ENCODE measurements around the gene ERBB2.
"Not testable (repeated sequence)": the region's sequence is repeated elsewhere in the genome, so short reads cannot be mapped to it uniquely, and the experiment has no call there.

The ERBB2 gene

GRCh38 chr17:39742856-39743436 lies 43.1 kb downstream of the ERBB2 start:
- H3K4me1 ChIP-seq (ENCODE audit: control insufficient read depth, insufficient read depth, low read length, unreplicated experiment) = peaks cover 30% of the 10 kb centered on the region
- H2AFZ ChIP-seq (ENCODE audit: low read length, unreplicated experiment) = no peak overlapping the region
- H3K36me3 ChIP-seq (ENCODE audit: insufficient read depth, low read length) = no peaks in the 10 kb centered on the region
- no peak overlapping the region for H3K4me3 ChIP-seq (ENCODE audit: low read depth, low read length)
- H3K79me2 ChIP-seq (ENCODE audit: control insufficient read depth, insufficient read depth, low read length, unreplicated experiment) = no peaks in the 10 kb centered on the region
- H3K27me3 ChIP-seq (ENCODE audit: insufficient read depth, low read length) = no peaks in the 10 kb centered on the region
- no peak overlapping the region for H3K27ac ChIP-seq (ENCODE audit: low read depth, low read length)

DNA sequence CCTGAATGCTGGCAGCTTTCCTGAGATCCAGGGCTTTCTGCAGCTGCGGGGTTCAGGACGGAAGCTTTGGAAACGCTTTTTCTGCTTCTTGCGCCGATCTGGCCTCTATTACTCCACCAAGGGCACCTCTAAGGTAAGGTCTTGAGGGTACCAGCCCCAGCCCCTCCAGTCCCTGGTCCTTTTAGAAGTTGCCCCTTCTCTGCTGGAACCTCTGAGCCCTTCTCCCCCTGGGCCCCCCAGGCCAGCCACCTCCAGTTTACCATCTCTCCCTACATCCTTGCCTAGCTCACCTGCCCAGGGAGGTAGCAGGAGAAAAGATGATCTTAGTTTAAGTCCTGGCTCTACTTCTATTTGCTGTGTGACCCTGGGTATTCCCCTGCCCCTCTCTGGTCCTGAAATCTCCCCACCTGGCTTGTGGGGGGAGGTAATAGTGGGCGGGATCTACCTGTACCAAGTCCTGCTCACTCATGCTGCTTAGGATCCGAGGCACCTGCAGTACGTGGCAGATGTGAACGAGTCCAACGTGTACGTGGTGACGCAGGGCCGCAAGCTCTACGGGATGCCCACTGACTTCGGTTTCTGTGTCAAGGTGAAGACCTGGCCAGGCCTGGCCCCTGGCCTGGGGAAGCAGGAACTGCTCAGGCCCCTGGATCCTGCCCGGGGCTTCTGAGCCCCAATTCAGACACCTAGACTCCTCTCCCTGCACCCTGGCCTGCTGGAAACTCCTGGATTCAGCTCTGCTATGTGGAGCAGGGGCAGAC lies 44.4 kb downstream of the ERBB2 start:
- H3K79me2 ChIP-seq (ENCODE audit: control insufficient read depth, insufficient read depth, low read length, unreplicated experiment) = no peaks in the 10 kb centered on the region
- no peaks in the 10 kb centered on the region for H3K36me3 ChIP-seq (ENCODE audit: insufficient read depth, low read length)
- H3K4me3 ChIP-seq (ENCODE audit: low read depth, low read length) = no peak overlapping the region
- no peaks in the 10 kb centered on the region for H3K27me3 ChIP-seq (ENCODE audit: insufficient read depth, low read length)
- no peak overlapping the region for H2AFZ ChIP-seq (ENCODE audit: low read length, unreplicated experiment)
- peaks cover 23% of the 10 kb centered on the region for H3K4me1 ChIP-seq (ENCODE audit: control insufficient read depth, insufficient read depth, low read length, unreplicated experiment)
- no peak overlapping the region for H3K27ac ChIP-seq (ENCODE audit: low read depth, low read length)

GRCh38 chr17:39744836-39745215 lies 45.0 kb downstream of the ERBB2 start:
- Histone ChIP-seq H3K4me3 (ENCODE audit: low read depth, low read length) (no peak overlapping the region), H3K27me3 (ENCODE audit: insufficient read depth, low read length) (no peaks in the 10 kb centered on the region), H3K36me3 (ENCODE audit: insufficient read depth, low read length) (no peaks in the 10 kb centered on the region), H3K4me1 (ENCODE audit: control insufficient read depth, insufficient read depth, low read length, unreplicated experiment) (peaks cover 17% of the 10 kb centered on the region), H2AFZ (ENCODE audit: low read length, unreplicated experiment) (no peak overlapping the region), H3K27ac (ENCODE audit: low read depth, low read length) (no peak overlapping the region), H3K79me2 (ENCODE audit: control insufficient read depth, insufficient read depth, low read length, unreplicated experiment) (no peaks in the 10 kb centered on the region)

- no peaks in the 10 kb centered on the region for H3K27me3 ChIP-seq (ENCODE audit: insufficient read depth, low read length)
- no peak overlapping the region for H3K4me3 ChIP-seq (ENCODE audit: low read depth, low read length)
- peaks cover 15% of the 10 kb centered on the region for H3K4me1 ChIP-seq (ENCODE audit: control insufficient read depth, insufficient read depth, low read length, unreplicated experiment)
- H2AFZ ChIP-seq (ENCODE audit: low read length, unreplicated experiment) = no peak overlapping the region
- H3K79me2 ChIP-seq (ENCODE audit: control insufficient read depth, insufficient read depth, low read length, unreplicated experiment) = no peaks in the 10 kb centered on the region
- H3K36me3 ChIP-seq (ENCODE audit: insufficient read depth, low read length) = no peaks in the 10 kb centered on the region
- H3K27ac ChIP-seq (ENCODE audit: low read depth, low read length) = no peak overlapping the region
Measured at GRCh38 chr17:39745335-39746144, 45.7 kb downstream of the ERBB2 start.

DNA sequence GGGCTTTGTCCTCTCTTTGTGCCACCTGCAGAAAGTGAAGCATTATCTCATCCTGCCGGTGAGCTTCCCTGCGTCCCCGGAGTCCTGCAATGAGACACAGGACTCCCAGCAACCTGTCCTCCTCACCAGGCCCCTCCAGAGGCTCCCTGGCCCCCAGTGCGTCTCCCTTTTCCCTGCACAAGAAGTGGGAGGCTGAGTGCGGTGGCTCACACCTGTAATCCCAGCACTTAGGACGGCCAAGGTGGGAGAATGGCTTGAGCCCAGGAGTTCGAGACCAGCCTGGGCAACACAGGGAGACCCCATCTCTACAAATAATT lies 46.2 kb downstream of the ERBB2 start:
- Histone ChIP-seq H3K79me2 (ENCODE audit: control insufficient read depth, insufficient read depth, low read length, unreplicated experiment) (no peaks in the 10 kb centered on the region), H3K4me1 (ENCODE audit: control insufficient read depth, insufficient read depth, low read length, unreplicated experiment) (peaks cover 13% of the 10 kb centered on the region), H3K27ac (ENCODE audit: low read depth, low read length) (no peak overlapping the region), H2AFZ (ENCODE audit: low read length, unreplicated experiment) (no peak overlapping the region), H3K4me3 (ENCODE audit: low read depth, low read length) (no peak overlapping the region), H3K36me3 (ENCODE audit: insufficient read depth, low read length) (no peaks in the 10 kb centered on the region), H3K27me3 (ENCODE audit: insufficient read depth, low read length) (no peaks in the 10 kb centered on the region)

DNA sequence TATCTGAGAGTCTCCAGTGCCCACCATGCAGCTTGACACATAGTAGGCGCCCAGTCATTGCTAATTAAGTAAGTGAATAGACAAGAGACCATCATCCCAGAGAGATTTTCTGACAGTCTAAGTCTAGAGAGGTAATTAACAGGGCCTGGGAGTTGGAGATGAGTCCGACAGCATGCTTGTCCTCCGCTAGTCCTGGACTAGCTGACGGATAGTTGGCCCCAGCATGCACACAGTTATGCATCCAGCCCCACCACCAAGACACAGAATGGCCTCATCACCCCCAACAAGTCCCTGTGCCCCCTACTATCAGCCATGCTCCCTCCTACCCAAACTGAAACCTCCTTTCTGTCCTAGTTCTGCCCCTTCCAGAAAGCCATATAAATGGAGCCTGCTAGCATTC lies 47.9 kb downstream of the ERBB2 start:
- Histone ChIP-seq H2AFZ (ENCODE audit: low read length, unreplicated experiment) (no peak overlapping the region), H3K4me3 (ENCODE audit: low read depth, low read length) (no peak overlapping the region), H3K27ac (ENCODE audit: low read depth, low read length) (no peak overlapping the region), H3K27me3 (ENCODE audit: insufficient read depth, low read length) (no peaks in the 10 kb centered on the region), H3K79me2 (ENCODE audit: control insufficient read depth, insufficient read depth, low read length, unreplicated experiment) (no peaks in the 10 kb centered on the region), H3K4me1 (ENCODE audit: control insufficient read depth, insufficient read depth, low read length, unreplicated experiment) (peaks cover 11% of the 10 kb centered on the region), H3K36me3 (ENCODE audit: insufficient read depth, low read length) (no peaks in the 10 kb centered on the region)

DNA sequence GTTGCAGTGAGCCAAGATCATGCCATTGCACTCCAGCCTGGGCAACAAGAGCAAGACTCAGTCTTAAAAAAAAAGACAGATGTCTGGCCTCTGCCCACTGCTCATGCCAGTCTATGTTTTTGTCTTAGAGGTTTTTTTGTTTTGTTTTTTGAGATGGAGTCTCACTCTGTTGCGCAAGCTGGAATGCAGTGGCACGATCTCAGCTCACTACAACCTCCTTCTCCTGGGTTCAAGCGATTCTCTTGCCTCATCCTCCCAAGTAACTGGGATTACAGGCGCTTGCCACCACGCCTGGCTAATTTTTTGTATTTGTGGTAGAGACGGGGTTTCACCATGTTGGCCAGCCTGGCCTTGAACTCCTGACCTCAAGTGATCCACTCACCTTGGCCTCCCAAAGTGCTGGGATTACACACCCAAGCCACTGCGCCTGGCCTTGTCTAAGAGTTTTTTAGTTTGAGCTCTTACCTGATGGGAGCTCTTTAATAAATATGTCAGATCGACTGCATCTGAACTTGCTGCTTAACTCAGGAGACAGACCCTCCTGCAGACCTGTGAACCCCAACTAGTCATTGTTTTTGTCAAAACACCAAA lies 48.7 kb downstream of the ERBB2 start:
- H3K4me3 ChIP-seq (ENCODE audit: low read depth, low read length); H3K36me3 ChIP-seq (ENCODE audit: insufficient read depth, low read length); H3K27me3 ChIP-seq (ENCODE audit: insufficient read depth, low read length); H2AFZ ChIP-seq (ENCODE audit: low read length, unreplicated experiment); H3K27ac ChIP-seq (ENCODE audit: low read depth, low read length); H3K79me2 ChIP-seq (ENCODE audit: control insufficient read depth, insufficient read depth, low read length, unreplicated experiment): not testable (repeated sequence)
- peaks cover 15% of the 10 kb centered on the region for H3K4me1 ChIP-seq (ENCODE audit: control insufficient read depth, insufficient read depth, low read length, unreplicated experiment)

DNA sequence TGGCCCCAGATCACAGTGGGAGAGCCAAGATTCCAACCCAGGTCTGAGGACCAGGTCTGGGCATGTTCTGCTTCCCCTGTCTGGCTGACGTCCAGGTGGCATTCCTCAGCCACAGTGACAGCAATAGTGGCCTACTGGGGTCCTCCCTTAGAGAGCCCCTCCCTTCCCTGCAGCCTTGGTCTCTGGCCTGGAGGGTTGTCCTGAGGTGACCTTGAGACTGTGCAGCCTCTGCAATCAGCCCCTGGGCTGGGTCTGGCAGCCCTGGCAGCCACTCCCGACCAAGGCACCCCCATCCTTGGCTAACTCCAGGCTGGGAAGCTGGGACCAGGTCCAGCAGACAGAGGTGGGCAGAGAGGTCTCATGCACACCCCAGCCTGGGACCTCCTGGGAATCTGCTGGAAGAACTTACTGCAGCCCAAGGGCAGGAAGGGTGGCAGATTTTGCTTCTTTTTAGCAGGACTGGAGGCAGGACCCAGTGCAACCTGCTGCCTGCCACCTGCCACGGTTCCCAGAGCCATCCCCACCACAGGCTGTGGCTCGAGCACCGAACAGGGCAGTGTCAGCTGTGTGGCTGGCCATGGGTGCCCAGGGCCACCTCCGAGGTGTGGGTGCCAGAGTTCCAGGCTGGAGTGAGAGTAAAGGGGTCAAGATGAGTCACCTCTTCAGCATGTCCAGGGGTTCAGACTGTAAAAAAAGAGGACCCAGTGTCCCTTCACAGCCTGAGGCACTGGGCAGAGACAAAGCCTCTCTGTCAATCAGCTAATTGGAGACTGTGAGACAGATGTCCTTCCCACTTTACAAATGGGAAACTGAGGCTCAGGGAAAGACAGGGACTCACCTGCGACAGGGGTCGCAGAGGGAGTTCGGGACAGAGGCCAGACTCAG lies 50.5 kb downstream of the ERBB2 start:
- Histone ChIP-seq H3K4me1 (ENCODE audit: control insufficient read depth, insufficient read depth, low read length, unreplicated experiment) (peaks cover 19% of the 10 kb centered on the region), H3K27ac (ENCODE audit: low read depth, low read length) (no peak overlapping the region), H2AFZ (ENCODE audit: low read length, unreplicated experiment) (no peak overlapping the region), H3K79me2 (ENCODE audit: control insufficient read depth, insufficient read depth, low read length, unreplicated experiment) (no peaks in the 10 kb centered on the region), H3K27me3 (ENCODE audit: insufficient read depth, low read length) (no peaks in the 10 kb centered on the region), H3K36me3 (ENCODE audit: insufficient read depth, low read length) (no peaks in the 10 kb centered on the region), H3K4me3 (ENCODE audit: low read depth, low read length) (no peak overlapping the region)

DNA sequence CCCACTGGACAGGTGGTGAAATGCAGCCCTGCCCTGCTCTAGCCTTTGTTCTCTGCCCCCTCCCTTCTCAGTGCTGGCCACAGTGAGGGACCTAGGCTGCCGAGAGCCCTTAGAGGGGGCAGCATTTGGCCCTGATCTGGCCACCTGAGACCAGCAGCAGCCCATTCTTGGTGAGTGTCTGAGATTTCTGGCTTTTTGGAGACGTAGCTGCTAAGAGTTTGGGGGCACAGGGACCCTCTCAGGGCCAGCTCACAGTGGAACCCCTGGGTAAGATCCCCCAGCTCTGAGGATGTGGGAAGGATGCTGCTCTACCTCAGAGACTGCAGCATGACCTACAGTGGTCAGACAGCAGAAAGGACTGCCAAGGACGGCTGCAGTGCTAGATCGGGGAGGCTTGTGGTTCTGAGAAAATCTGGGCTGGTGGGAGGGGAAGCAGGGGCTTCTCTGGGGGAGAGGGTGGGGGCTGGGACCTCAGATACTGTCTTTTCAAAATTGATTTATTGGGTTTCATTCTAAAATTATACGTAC lies 51.2 kb downstream of the ERBB2 start:
- Histone ChIP-seq H3K27me3 (ENCODE audit: insufficient read depth, low read length) (no peaks in the 10 kb centered on the region), H3K4me1 (ENCODE audit: control insufficient read depth, insufficient read depth, low read length, unreplicated experiment) (peaks cover 21% of the 10 kb centered on the region), H3K4me3 (ENCODE audit: low read depth, low read length) (no peak overlapping the region), H3K79me2 (ENCODE audit: control insufficient read depth, insufficient read depth, low read length, unreplicated experiment) (no peaks in the 10 kb centered on the region), H3K27ac (ENCODE audit: low read depth, low read length) (no peak overlapping the region), H3K36me3 (ENCODE audit: insufficient read depth, low read length) (no peaks in the 10 kb centered on the region), H2AFZ (ENCODE audit: low read length, unreplicated experiment) (no peak overlapping the region)

- peaks cover 21% of the 10 kb centered on the region for H3K4me1 ChIP-seq (ENCODE audit: control insufficient read depth, insufficient read depth, low read length, unreplicated experiment)
Measured at GRCh38 chr17:39751637-39752036, 51.8 kb downstream of the ERBB2 start.

More at GRCh38 chr17:39751637-39752036, 51.8 kb downstream of the ERBB2 start:
- Histone ChIP-seq H3K4me3 (ENCODE audit: low read depth, low read length) (no peak overlapping the region), H3K36me3 (ENCODE audit: insufficient read depth, low read length) (no peaks in the 10 kb centered on the region), H3K79me2 (ENCODE audit: control insufficient read depth, insufficient read depth, low read length, unreplicated experiment) (no peaks in the 10 kb centered on the region), H3K27me3 (ENCODE audit: insufficient read depth, low read length) (no peaks in the 10 kb centered on the region), H2AFZ (ENCODE audit: low read length, unreplicated experiment) (no peak overlapping the region), H3K27ac (ENCODE audit: low read depth, low read length) (no peak overlapping the region)

Measured in ACC112 (cell line).